Suprapubic skin (tissue), 4 donors: ENCODE results near the gene MYO5A. TPM values are rescaled to one million over a fixed set of nuclear protein-coding genes. Genes with fewer than 3 reads are reported as not detected.

Source experiments
- DNase-seq, 2 donors: peaks; one replicate each; pipeline ENCODE4 v3.0.0-alpha.2; 2019; ENCODE audit warnings: low spot score in 2 of 2
- H3K27ac ChIP-seq: fragments of 200-600 bp; sonication (generic); one replicate; pipeline ENCODE4 v1.5.1; 2019
- H3K27me3 ChIP-seq: fragments of 200-600 bp; sonication (generic); one replicate; pipeline ENCODE4 v1.5.1; 2019
- H3K36me3 ChIP-seq: fragments of 200-600 bp; sonication (generic); one replicate; pipeline ENCODE4 v1.5.1; 2019
- H3K4me1 ChIP-seq: fragments of 200-600 bp; sonication (generic); one replicate; pipeline ENCODE4 v1.5.1; 2019
- H3K4me3 ChIP-seq: fragments of 200-600 bp; sonication (generic); one replicate; pipeline ENCODE4 v1.5.1; 2019; ENCODE audit warnings: mild to moderate bottlenecking
- H3K9me3 ChIP-seq: fragments of 200-600 bp; sonication (generic); one replicate; pipeline ENCODE4 v1.5.1; 2019
- CTCF ChIP-seq, 2 donors: fragments of 200-600 bp in 1 of 2; fragments of 450-650 bp in 1 of 2; sonication (generic) in 1 of 2; IDR thresholded peaks; one replicate each; pipeline ENCODE4 v1.5.1; 2016 to 2019; ENCODE audit warnings: antibody characterized with exemption in 2 of 2, mild to moderate bottlenecking in 1 of 2, moderate library complexity in 1 of 2
- EP300 ChIP-seq: sonication (generic); formaldehyde crosslinking; IDR thresholded peaks from one replicate; pipeline ENCODE4 v1.6.1; 2017; ENCODE audit warnings: antibody characterized with exemption
- POLR2A ChIP-seq, 2 donors: fragments of 450-650 bp; IDR thresholded peaks; one replicate each; pipeline ENCODE4 v1.6.1; 2017; ENCODE audit warnings: antibody characterized with exemption in 2 of 2, mild to moderate bottlenecking in 2 of 2, moderate library complexity in 2 of 2
- POLR2AphosphoS5 ChIP-seq, 3 donors: sonication (generic); formaldehyde crosslinking; IDR thresholded peaks; one replicate each; pipeline ENCODE4 v1.6.1; 2017; ENCODE audit warnings: antibody characterized with exemption in 3 of 3
- WGBS: methylation state at CpG from one replicate; pipeline ENCODE4 v1.1.5; 2018; 5-methylcytosine and 5-hydroxymethylcytosine counted together
- total RNA-seq, 4 donors: library from RNA; depleted of rRNA; stranded (reverse); fragments of >200 nt; gene quantifications; one replicate each; pipeline ENCODE4 v1.1.0, GENCODE V29; 2016

Gene MYO5A
- total RNA-seq, 4 donors from 2014 or later: 37.4 to 73.7 (median 47.0) TPM

DNA sequence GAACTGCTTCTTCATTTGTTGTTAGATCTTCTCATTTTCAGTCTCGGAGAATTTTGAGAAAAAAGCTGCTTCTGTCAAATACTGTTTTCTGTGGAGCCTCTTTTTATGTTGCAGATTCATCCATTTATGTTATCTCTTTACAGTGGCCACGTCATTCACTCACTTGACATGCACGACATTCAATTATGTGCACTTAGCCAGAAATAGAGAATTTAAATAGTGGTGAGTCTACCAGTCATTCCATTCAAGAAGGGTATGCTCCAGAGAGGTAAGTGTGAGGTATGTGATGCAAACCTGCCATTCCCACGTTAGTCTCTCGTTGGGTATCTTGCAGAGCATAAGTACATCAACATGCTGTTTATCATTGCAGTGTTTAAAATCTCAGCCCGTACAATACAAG lies 30.3 kb upstream of the MYO5A start:
- no peak for DNase-seq
- no peaks in the 10 kb centered on the region for H3K27me3 ChIP-seq
- WGBS: 91% methylated on average over 6 of the region's 6 CpGs
- H3K4me3 ChIP-seq: no peak overlapping the region
- H3K36me3 ChIP-seq: peaks cover 14% of the 10 kb centered on the region
- peaks cover 41% of the 10 kb centered on the region for H3K4me1 ChIP-seq
- TF ChIP-seq POLR2AphosphoS5 (IDR thresholded peaks at IDR 0.05): no peak
- TF ChIP-seq POLR2A (IDR thresholded peaks at IDR 0.05): no peak
- H3K9me3 ChIP-seq: no peaks in the 10 kb centered on the region
- H3K27ac ChIP-seq: no peak overlapping the region

DNA sequence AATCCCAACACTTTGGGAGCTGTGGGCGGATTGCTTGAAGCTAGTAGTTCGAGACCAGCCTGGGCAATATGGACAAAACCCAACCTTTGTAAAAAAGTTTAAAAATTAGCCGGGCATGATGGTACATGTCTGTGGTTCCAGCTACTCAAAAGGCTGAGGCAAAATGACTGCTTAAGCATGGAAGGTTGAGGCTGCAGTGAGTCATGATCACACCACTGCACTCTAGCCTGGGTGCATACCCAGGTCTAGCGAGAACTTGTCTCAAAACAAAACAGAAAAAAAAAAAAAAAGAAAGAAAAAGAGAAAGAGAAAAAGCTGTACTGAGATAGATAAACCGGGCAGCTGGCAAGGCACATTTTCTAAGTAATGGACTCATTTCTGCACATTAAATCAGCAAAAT lies 29.5 kb upstream of the MYO5A start:
- H3K27ac ChIP-seq: no peak overlapping the region
- H3K9me3 ChIP-seq: no peaks in the 10 kb centered on the region
- peaks cover 33% of the 10 kb centered on the region for H3K4me1 ChIP-seq
- H3K4me3 ChIP-seq: no peak overlapping the region
- WGBS: 62% methylated on average over 5 of the region's 5 CpGs
- TF ChIP-seq POLR2AphosphoS5 (IDR thresholded peaks at IDR 0.05) (no peak), CTCF (IDR thresholded peaks at IDR 0.05) (no peak), EP300 (no peak), POLR2A (IDR thresholded peaks at IDR 0.05) (no peak)
- no peaks in the 10 kb centered on the region for H3K27me3 ChIP-seq
- no peak for DNase-seq
- H3K36me3 ChIP-seq: peaks cover 14% of the 10 kb centered on the region

- Histone ChIP-seq H3K27ac (no peak overlapping the region), H3K4me3 (no peak overlapping the region), H3K4me1 (peaks cover 28% of the 10 kb centered on the region), H3K27me3 (no peaks in the 10 kb centered on the region), H3K9me3 (no peaks in the 10 kb centered on the region), H3K36me3 (peaks cover 18% of the 10 kb centered on the region)
- DNase-seq: no peak
- no peak for TF ChIP-seq CTCF (IDR thresholded peaks at IDR 0.05)
- no peak for TF ChIP-seq POLR2AphosphoS5 (IDR thresholded peaks at IDR 0.05)
- no peak for TF ChIP-seq EP300
- no peak for TF ChIP-seq POLR2A (IDR thresholded peaks at IDR 0.05)
These were observed 28.6 kb upstream of the MYO5A start for GRCh38 chr15:52557274-52557641.

- Histone ChIP-seq H3K27ac (no peak overlapping the region), H3K4me1 (peaks cover 28% of the 10 kb centered on the region)
These were observed 28.0 kb upstream of the MYO5A start for GRCh38 chr15:52556524-52557273.

GRCh38 chr15:52552303-52552702 lies 23.6 kb upstream of the MYO5A start:
- H3K9me3 ChIP-seq: no peaks in the 10 kb centered on the region
- DNase-seq: no peak
- H3K27ac ChIP-seq: no peak overlapping the region
- TF ChIP-seq POLR2A (IDR thresholded peaks at IDR 0.05) (no peak), CTCF (IDR thresholded peaks at IDR 0.05) (no peak), POLR2AphosphoS5 (IDR thresholded peaks at IDR 0.05) (no peak), EP300 (no peak)
- H3K27me3 ChIP-seq: no peaks in the 10 kb centered on the region
- no peaks in the 10 kb centered on the region for H3K4me1 ChIP-seq
- WGBS: 88% methylated on average over 2 of the region's 2 CpGs
- no peak overlapping the region for H3K4me3 ChIP-seq
- peaks cover 52% of the 10 kb centered on the region for H3K36me3 ChIP-seq

More at GRCh38 chr15:52556524-52557273, 28.0 kb upstream of the MYO5A start:
- 86% methylated on average over 3 of the region's 3 CpGs for WGBS
- Histone ChIP-seq H3K9me3 (no peaks in the 10 kb centered on the region), H3K36me3 (peaks cover 24% of the 10 kb centered on the region), H3K4me3 (no peak overlapping the region), H3K27me3 (no peaks in the 10 kb centered on the region)
- DNase-seq: no peak
- no peak for TF ChIP-seq POLR2AphosphoS5 (IDR thresholded peaks at IDR 0.05)
- no peak for TF ChIP-seq CTCF (IDR thresholded peaks at IDR 0.05)
- no peak for TF ChIP-seq EP300
- no peak for TF ChIP-seq POLR2A (IDR thresholded peaks at IDR 0.05)
